GM18502 (cell line): ENCODE data around the gene ADAMTS17.
"Not testable (repeated sequence)": the region's sequence is repeated elsewhere in the genome, so short reads cannot be mapped to it uniquely, and the experiment has no call there.

ENCODE experiments used
- ATAC-seq: cut with Tn5 transposase; IDR thresholded peaks from one replicate; pipeline ENCODE4 v1.9.1; 2021; ENCODE audit warnings: mild to moderate bottlenecking; ENCODE audit not compliant: unreplicated experiment, poor library complexity

The ADAMTS17 gene

DNA sequence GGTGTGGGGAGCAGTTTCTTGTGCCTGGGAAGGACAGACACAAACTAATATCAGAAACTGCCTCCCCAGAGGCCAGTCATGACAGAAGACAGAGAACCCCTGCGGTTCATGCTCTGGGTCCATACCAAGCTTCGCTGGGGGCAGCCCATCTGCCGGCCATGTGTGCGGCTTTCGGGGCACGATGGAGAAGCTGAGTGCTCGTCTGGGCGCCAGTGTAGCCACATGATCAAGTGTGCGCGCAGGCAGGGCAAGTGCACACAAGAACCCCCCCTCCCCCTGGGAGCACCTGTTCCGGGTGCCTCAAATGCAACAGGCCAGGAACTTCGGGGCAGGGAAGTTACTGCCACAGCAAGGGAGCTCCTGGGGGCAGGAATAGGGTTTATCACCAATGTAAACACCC is 1.8 kb downstream of the ADAMTS17 start:
- ATAC-seq = no peak

DNA sequence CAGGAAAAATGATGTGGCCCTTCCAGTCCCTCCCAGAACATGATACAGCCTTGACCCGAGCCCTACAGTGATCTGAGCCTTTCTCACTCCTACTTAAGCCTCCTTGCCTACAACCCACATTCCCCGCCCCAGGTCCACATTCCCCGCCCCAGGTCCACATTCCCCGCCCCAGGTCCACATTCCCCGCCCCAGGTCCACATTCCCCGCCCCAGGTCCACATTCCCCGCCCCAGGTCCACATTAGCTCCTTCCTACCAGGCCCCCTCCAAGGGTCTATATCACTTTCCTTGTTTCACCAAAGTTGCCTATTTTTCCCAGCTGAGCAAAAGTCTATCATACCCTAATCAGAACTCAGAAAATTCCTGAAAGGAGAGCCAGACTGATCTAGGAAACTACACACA is 2.3 kb downstream of the ADAMTS17 start:
- not testable (repeated sequence) for ATAC-seq

DNA sequence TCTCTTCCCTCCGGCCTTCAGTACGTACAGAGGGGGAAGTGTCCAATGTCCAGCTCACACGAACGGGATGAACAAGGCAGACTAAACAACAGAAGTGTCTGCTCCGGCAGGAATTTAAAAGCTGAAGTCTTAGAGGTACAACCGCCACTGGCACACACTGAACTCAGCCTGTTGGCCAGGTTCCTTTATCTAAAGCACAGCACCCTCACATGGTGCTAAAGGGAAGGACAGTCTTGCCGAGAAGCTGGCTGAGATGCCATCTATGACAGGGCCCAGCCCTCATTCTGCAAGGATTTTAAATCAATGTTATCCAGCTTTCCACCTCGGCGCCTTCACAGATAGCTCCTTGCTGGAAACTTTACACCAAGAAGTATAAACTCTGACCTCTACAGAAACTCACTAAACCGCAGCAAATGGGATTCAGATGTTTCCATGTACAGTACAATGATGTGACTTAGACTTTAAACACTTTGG is 2.8 kb downstream of the ADAMTS17 start:
- ATAC-seq = peak; percentile 42

DNA sequence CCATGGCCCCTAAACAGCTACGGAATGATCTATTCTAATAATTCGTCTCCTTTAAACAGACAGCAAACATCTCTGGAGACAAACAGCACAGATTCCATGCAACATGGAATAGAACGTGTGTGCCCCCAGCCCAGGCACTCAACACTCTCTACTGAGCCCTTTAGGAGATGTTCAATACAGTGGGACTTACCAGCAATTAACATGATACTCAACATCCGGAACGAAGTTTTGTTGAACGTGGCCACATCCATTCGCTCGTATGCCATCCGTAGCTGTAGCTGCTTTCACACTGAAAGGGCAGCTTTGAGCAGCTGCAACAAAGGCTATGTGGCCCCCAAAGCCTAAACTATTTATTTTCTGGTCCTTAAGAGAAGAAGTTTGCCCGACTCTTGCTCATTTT is 3.5 kb downstream of the ADAMTS17 start:
- no peak for ATAC-seq

DNA sequence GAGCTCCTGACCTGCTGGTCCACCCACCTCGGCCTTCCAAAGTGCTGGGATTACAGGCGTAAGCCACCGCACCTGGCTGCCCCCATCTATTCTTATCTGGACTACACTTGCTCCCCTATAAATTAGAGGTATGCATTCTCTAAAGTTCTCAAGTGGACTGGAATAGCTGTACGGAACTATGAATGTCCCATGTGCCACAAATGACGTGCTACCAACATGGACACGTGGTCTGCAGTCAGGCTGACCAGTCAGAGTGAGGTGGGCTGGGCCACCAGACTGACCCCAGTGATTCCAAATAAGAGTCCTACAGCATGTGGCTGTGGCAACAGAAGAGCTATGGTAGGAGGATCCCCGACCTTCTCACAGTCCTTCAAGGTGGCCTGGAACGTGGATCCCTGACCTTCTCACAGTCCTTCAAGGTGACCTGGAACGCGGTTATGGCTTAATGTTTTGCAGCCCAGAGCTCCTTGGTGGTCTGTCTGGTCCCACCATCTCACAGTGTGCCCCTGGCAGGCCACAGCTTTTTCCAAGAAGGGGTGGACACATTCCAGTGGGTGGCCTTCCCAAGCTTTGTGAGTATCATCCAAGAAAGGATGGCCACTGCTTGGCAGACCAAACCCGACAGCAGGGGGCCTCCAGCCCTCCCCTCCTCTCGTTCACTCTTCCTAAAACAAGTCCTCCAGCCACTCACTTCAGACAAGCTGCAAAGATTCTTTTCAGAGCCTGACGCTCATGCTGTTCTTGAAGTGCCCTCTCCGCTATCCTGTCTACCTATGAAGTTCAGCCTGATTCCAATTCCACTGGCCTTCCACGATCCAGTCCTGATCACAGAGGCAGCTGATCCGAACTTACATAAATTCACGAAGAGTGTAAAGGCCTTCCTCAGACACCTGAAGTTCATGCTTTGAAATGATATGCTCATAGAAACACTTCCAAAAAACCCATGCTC is 4.4 kb downstream of the ADAMTS17 start:
- no peak for ATAC-seq

DNA sequence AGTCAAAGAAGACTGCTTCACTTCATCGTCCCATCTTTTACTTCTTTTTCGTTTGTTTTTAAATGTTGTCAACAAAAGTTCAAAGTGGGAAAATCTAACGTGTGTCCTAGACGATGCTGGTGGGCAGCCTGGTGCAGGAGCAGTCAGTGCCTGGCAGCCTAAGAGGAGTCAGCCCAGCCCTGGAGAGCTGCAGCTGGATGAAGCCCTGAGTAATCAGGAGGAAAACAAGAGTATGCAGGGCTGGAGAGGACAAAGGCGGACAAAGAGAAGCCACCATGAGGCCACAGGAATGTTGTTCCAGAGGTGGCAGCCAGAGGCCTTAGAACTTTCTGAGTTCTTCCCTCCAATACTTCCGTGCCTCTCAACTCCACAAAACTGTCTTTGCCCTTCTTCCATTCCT is 5.7 kb downstream of the ADAMTS17 start:
- no peak for ATAC-seq

DNA sequence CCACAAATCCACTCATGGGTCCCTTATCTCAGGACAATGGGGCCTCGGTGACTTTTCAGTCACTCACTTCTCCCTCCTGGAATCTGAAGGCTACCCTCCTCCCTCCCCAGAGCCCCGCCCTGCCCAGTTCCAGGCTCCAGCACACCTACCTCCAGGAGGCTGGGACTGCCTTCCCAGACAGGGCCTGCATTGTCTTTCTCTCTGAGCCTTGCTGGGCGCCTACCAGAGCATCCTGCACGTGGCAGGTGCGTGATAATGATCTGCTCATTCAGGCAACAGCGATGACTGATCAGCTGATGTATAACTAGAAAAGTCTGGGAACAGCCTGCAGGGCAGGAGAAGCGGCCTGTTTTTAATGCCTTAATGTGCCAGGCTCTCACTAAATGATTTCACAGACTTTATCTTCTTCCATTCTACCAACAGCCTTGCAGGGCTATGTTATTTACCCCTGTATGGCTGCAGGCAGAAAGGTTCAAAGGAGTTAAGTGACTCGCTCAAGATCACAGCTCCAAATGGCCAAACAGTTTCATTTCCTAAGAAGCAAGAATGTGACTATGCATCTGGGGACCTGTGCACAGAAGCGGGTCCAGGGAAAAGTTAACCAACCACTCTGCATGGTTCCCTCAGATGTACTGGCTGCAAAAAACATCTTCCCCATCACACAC is 6.3 kb downstream of the ADAMTS17 start:
- no peak for ATAC-seq

DNA sequence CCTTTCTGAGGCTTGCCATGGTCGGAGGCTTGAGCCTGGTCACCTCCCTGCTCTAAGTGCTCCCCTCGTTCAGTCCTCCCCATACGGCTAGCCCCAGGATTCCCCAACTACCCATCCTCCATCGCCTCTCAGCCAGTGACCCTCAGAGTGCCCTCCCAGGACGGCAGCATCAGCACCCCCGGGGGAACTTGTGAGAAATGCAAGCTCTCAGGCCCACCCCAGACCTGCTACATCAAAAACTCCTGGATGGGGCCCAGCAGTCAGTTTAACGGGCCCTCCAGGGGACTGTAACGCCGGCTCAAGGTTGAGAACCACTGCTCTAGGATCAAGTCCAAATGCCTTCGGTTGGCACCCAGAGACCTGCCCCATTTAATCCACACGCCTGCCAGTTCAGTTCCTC is 6.9 kb downstream of the ADAMTS17 start:
- no peak for ATAC-seq

DNA sequence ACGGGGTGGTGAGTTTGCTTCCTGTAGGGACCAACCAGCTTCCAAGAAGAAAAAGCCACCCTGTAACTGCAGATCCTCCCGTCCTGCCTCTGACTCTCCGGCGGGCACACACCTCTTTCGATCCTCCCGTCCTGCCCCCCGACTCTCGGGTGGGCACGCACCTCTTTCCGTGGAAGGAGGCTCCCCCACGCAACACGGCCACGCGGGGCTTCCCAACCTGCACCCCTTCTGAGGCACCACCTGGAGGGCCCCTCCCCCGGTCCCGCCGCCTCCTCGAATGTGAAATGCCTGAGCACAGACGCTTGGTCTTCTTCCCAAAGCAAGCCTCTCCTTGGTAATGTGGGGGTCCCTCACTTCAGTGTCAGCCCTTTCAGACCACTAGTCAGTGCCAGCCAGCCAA is 7.3 kb downstream of the ADAMTS17 start:
- no peak for ATAC-seq

DNA sequence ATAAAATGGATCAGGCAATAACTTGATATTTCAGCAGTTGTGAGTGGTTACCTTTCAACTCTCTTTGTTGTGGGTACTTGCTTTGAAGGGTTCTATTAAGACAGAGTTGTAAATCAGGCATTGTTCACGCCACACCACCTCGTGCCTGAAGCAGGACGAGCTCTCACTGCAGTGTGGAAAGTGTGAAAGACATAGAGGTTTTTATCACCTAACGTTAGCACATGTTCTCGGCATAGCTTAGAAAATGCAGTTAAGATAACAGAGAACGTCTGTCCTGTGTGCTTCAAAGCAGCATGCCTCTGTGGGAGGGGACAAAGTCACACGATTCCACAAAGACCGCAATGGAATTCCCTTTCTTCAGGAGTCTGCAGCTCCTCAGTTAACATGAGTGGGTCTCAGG is 7.8 kb downstream of the ADAMTS17 start:
- no peak for ATAC-seq

DNA sequence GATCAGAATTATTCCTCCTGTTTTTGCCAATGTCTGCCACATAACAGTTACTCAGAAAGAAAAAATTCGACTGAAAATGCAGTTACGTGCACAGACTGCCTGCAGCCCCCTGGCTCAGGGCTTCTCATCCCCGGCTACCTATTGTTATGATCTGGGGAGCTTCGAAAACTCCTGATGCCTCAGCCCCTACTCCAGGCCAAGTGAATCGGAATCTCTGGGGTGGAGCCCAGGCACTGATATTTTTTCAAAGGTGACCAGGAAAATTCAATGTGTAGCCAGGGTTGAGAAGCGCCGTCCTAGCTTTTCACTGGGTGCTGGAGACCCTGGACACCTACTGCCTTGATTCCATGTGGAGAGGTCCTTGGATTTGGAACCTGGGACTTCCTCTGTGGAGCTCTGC is 8.5 kb downstream of the ADAMTS17 start:
- ATAC-seq = no peak

DNA sequence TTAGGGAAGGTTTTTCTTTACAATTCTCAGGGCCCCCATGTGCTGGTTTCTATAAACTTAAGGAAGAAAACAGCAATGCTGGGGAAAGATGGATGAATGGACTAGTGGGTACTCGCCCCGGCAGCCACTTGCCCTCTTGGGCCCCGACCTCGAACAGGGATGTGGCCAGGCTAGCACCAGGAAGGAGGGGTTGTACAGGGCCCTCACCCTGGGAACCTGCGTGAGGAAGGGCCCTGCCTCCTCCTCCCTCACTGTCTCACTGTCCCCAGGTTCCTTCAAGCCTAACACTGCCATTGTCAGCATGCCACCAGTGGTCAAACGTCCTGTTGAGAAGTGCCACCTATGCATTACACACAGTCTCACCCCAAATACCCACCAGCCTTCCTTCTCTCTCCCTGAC is 9.1 kb downstream of the ADAMTS17 start:
- no peak for ATAC-seq

DNA sequence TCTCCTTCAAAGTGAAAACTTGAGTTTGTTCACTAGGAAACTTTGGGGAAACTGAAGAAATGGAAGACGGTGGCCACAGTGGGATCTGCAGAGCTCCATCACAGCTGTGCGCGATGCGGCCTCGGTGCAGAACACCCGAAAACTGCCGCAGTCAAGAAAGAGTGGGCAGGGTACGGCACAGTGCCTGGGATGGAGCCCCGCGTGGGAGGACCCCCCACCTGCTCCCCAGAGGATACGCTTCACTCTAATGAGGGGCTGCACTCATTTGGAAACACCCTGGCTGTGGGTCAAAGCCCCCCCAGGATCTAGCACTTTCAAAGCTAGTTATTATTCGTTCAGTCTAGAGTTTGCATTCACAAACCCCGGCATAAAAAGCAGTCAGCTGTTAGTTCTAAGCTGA is 9.5 kb downstream of the ADAMTS17 start:
- ATAC-seq = no peak

DNA sequence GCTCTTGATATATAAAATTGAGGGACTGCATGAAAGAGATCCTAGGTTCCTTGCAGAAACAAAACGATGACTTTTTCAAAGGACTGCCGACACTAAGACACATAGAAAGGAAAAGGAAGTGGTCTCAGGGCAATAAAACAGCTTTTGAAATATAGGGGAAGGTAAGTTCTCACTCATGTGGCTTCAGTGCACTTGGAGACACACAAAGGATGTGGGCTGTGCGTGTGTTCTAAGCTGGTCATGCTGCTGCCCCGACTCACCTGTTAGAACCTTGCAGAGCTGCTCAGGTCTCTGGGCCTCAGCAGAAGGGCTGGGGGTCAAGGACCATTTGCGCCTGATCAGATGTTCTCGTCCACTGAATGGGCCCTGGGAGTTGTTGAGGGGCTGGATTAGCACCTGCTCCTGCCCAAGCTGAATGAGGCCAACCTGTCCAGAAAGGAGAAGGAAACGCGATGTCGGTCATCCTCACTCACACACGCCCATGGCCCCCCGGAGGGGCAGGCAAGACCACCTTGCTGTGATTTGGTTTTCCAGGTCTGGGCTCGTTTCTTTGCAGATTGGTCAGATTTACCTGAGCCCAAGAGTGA is 11.1 kb downstream of the ADAMTS17 start:
- ATAC-seq = no peak

DNA sequence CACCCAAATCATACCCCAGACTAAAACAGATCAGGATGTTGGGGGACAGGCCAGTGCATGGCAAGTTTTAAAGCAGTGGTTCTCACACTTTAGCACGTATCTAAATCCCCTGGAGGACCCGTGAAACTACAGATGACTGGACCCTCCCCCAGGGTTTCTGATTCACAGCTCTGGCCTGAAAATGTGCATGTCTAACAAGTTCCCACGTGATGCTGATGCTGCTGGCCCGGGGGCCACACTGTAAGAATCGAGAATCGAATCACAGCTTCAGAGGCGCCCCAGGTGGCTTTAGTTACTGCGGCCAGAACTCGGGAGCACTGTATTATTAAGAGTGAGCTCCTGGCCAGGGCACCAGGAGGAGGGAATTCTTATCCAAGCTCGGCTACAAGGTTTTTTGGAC is 11.6 kb downstream of the ADAMTS17 start:
- no peak for ATAC-seq

DNA sequence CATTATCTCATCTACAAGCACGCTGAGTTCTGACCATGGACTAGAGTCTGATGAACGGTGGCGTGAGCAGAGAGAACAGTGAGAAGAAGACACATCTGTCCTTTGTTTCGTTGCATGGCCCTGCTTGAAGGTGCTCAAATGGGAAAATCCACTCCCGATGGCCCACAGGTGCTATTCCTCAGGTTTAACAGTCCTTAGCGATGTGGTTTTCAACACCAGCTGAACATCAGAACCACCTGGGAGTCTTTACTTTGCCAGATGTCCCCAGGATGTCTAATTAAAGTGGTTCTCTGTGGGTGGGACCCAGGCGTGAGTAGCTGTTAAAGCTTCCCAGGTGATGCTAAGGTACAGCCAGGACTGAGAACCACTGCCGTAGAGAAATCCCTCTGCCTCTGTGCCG is 13.0 kb downstream of the ADAMTS17 start:
- ATAC-seq = no peak

DNA sequence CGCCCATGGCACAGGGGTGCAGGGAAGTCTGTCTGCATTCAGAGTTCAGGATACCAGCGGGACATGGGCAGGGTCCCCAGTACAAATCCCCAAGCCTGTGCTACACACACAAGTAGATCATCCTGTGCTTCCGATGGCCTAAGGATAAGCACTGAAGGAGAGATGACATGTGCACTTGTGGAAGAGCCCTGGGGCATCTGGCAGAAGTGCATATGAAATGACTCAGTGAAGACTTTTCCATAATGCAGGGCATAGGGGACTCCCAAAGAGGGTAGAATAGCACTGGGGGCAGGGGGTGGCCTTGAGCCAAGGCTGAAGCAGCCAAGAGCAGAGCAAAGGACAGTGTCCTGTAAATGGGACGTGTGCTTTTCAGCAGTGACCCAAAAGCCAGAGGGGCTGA is 22.9 kb downstream of the ADAMTS17 start:
- ATAC-seq = no peak

DNA sequence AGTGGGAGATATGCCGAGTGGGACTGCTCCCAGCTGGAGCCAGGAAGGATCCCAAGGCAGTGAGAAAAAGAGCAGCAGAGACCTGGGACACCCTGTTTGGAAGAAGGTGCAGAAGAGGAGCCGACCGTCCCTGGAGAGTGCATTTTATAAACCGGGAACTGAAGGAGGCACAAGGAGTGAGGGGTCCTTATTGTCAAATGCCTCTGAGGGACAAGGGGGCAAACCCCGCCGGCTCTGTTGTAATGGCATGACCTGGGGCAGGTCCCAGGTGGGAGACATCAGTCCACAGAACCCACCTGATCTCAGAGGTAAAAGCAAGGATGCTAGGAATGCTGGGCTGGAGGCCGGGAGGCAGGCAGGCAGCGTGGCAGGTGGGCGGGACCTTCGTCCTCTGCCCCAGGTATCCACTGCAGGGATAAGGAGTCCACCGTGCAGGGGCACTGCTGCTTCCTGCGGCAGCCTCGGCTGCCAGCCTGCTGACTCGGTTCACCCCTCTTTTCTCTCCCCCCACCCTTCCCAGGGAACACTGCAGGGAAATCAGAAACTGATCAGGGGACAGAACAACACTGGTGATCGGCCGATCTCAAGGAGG is 26.9 kb downstream of the ADAMTS17 start:
- ATAC-seq = no peak

DNA sequence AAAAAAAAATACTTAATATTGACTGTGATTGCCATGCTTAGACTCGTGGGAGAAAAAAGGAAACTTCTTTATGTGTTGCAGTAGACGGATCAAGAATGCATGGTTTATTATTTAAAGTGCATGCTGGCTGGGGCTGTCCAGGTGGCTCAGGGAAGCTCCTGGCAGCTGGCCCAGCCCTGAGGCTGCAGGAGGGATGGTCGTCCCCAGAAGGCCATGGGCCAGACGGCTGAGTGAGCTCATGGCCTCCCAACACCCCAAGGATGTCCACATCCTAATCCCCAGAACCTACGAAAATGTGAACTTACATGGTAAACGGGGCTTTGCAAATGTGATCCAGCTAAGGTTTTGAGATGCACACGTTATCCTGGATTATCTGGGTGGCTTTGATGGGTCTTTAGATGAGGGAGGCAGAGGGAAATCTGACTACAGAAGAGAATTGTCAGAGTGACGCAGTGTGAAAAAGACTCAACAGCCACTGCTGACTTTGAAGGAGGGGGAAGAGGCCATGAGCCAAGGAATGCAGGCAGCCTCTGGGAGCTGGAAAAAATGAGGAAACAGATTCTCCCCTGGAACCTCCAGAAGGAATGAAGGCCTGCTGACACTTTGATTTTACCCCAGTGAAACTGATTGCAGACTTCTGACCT is 29.8 kb downstream of the ADAMTS17 start:
- no peak for ATAC-seq

DNA sequence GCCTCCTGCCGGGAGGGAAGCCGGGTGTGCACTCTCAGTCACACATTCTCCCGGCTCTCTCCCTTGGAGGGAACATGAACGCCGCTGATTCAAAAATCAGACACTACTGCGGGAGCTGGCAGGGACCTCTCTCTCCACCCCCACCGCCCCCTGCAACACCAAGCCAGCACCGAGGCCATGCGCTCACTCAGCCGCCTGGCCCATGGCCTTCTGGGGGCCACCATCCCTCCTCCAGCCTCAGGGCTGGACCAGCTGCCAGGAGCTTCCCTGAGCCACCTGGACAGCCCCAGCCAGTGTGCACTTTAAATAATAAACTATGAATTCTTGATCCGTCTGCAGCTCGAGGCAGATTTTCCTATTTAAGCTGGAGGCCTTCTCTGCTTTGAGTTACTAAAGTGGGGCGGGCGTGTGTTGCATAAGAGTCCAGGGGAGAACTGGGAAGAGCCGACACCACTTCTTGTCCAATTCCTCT is 30.6 kb downstream of the ADAMTS17 start:
- no peak for ATAC-seq
